ENCODE measurements around the gene COL26A1.

- TF ChIP-seq CTCF (conservative IDR thresholded peaks at IDR 0.05) (no peak), EZH2 (IDR thresholded peaks at IDR 0.05; ENCODE audit: low read depth) (no peak)
Observed at GRCh38 chr7:101487105-101487458, 124.4 kb downstream of the COL26A1 start.

All from PC-9 (cell line).